Neutrophil (primary cell): ENCODE data around the gene PRKCSH.

Experiments used
- H3K27ac ChIP-seq: fragments of 200-600 bp; sonication (generic); 2 replicates; pipeline ENCODE4 v1.5.1; 2016; ENCODE audit warnings: mild to moderate bottlenecking, moderate library complexity
- H3K27me3 ChIP-seq: fragments of 200-600 bp; sonication (generic); 2 replicates; pipeline ENCODE4 v1.6.0; 2016; ENCODE audit warnings: mild to moderate bottlenecking
- H3K36me3 ChIP-seq: fragments of 200-600 bp; sonication (generic); 2 replicates; pipeline ENCODE4 v1.5.1; 2017
- H3K4me1 ChIP-seq, 2 experiments: fragments of 200-600 bp in 1 of 2; sonication (generic) in 1 of 2; 1 replicate in 1 of 2; 2 replicates in 1 of 2; pipeline versions ENCODE4 v1.5.1 to v1.6.1; 2013 to 2016; ENCODE audit warnings: low read depth in 1 of 2, low read length in 1 of 2, mild to moderate bottlenecking in 1 of 2, moderate library complexity in 1 of 2; ENCODE audit not compliant: control insufficient read depth in 1 of 2, insufficient read depth in 1 of 2
- H3K4me3 ChIP-seq, 2 experiments: fragments of 200-600 bp in 1 of 2; sonication (generic) in 1 of 2; 1 replicate in 1 of 2; 2 replicates in 1 of 2; pipeline ENCODE4 v1.5.1; 2013 to 2016; ENCODE audit warnings: low read depth in 1 of 2, low read length in 1 of 2, mild to moderate bottlenecking in 1 of 2, moderate library complexity in 1 of 2
- H3K9me3 ChIP-seq: fragments of 200-600 bp; sonication (generic); 2 replicates; pipeline ENCODE4 v1.5.1; 2016
- CTCF ChIP-seq: fragments of 200-600 bp; sonication (generic); IDR thresholded peaks from 2 replicates; pipeline ENCODE4 v1.5.1; 2016; ENCODE audit warnings: antibody characterized with exemption

PRKCSH gene

GRCh38 chr19:11485245-11485837, 49.9 kb downstream of the PRKCSH start:
- Histone ChIP-seq H3K36me3 (no peaks in the 10 kb centered on the region), H3K4me3 (no peak overlapping the region), H3K27ac (no peak overlapping the region), H3K9me3 (no peaks in the 10 kb centered on the region), H3K27me3 (peaks cover 33% of the 10 kb centered on the region), H3K4me1 (peaks cover 10 to 24% of the 10 kb centered on the region in 2 experiments)
- TF ChIP-seq CTCF: no peak

GRCh38 chr19:11486661-11487503, 51.4 kb downstream of the PRKCSH start:
- TF ChIP-seq CTCF: no peak
- peaks cover 18% of the 10 kb centered on the region for H3K27me3 ChIP-seq
- no peaks in the 10 kb centered on the region for H3K9me3 ChIP-seq
- H3K27ac ChIP-seq: no peak overlapping the region
- H3K4me1 ChIP-seq: peaks cover 7 to 12% of the 10 kb centered on the region in 2 experiments
- no peaks in the 10 kb centered on the region for H3K36me3 ChIP-seq
- no peak overlapping the region for H3K4me3 ChIP-seq

- no peak overlapping the region for H3K4me3 ChIP-seq
- no peaks in the 10 kb centered on the region for H3K4me1 ChIP-seq
- H3K36me3 ChIP-seq: no peaks in the 10 kb centered on the region
- H3K27ac ChIP-seq: no peak overlapping the region
- no peaks in the 10 kb centered on the region for H3K27me3 ChIP-seq
- H3K9me3 ChIP-seq: no peaks in the 10 kb centered on the region
- TF ChIP-seq CTCF: no peak
Observed at GRCh38 chr19:11489378-11489777, 53.9 kb downstream of the PRKCSH start.

GRCh38 chr19:11494634-11495285, 59.3 kb downstream of the PRKCSH start:
- no peak overlapping the region for H3K4me3 ChIP-seq
- H3K36me3 ChIP-seq: peaks cover 12% of the 10 kb centered on the region
- TF ChIP-seq CTCF: no peak
- H3K9me3 ChIP-seq: no peaks in the 10 kb centered on the region
- no peak overlapping the region for H3K27ac ChIP-seq
- no peaks in the 10 kb centered on the region for H3K27me3 ChIP-seq
- no peaks in the 10 kb centered on the region for H3K4me1 ChIP-seq

- no peak for TF ChIP-seq CTCF
- Histone ChIP-seq H3K36me3 (peaks cover 12% of the 10 kb centered on the region), H3K9me3 (no peaks in the 10 kb centered on the region), H3K27ac (no peak overlapping the region), H3K4me3 (no peak overlapping the region), H3K27me3 (no peaks in the 10 kb centered on the region), H3K4me1 (no peaks in the 10 kb centered on the region)
Observed at GRCh38 chr19:11495481-11495880, 60.0 kb downstream of the PRKCSH start.
